Esophagus muscularis mucosa (tissue), 4 donors: Measurements from ENCODE around the gene CAST.

Experiments used
- CTCF ChIP-seq, 3 experiments: fragments of 200-600 bp in 2 of 3; fragments of 450-650 bp in 1 of 3; sonication (generic) in 2 of 3; IDR thresholded peaks; one replicate each; pipeline ENCODE4 v1.5.1; 2017 to 2019; ENCODE audit warnings: antibody characterized with exemption in 3 of 3, mild to moderate bottlenecking in 2 of 3, moderate library complexity in 1 of 3
- EP300 ChIP-seq: sonication (generic); formaldehyde crosslinking; IDR thresholded peaks from one replicate; pipeline ENCODE4 v1.6.1; 2017; ENCODE audit warnings: antibody characterized with exemption
- POLR2A ChIP-seq: fragments of 450-650 bp; IDR thresholded peaks from one replicate; pipeline ENCODE4 v1.6.1; 2017; ENCODE audit warnings: antibody characterized with exemption, moderate library complexity, mild to moderate bottlenecking, low read depth
- POLR2AphosphoS5 ChIP-seq, 2 donors: sonication (generic); formaldehyde crosslinking; IDR thresholded peaks; one replicate each; pipeline ENCODE4 v1.6.1; 2017; ENCODE audit warnings: antibody characterized with exemption in 2 of 2

- no peak for TF ChIP-seq CTCF (IDR thresholded peaks at IDR 0.05)
- TF ChIP-seq EP300, result no peak
- TF ChIP-seq POLR2A, result no peak
- no peak for TF ChIP-seq POLR2AphosphoS5 (IDR thresholded peaks at IDR 0.05)
Measured at GRCh38 chr5:96680759-96681470, 18.7 kb downstream of the CAST start.
